NCI-H146 treated with DMSO at 0.1 percent for 48 hours (cell line): ENCODE measurements around the gene TARS3.
A peak's percentile ranks its signal among the peaks of the same experiment; 100 is the strongest.

ENCODE experiments used
- DNase-seq: peaks from one replicate; lab custom pipeline; 2025; ENCODE audit not compliant: unreplicated experiment; lab: John Stamatoyannopoulos, UW

Gene TARS3

GRCh38 chr15:101625184-101625583, 99.1 kb downstream of the TARS3 start:
- DNase-seq: no peak

GRCh38 chr15:101623367-101624304, 100.6 kb downstream of the TARS3 start:
- no peak for DNase-seq

GRCh38 chr15:101621961-101622360, 102.3 kb downstream of the TARS3 start:
- DNase-seq: no peak

GRCh38 chr15:101620671-101621070, 103.6 kb downstream of the TARS3 start:
- DNase-seq: no peak

- no peak for DNase-seq
These were observed 104.7 kb downstream of the TARS3 start for GRCh38 chr15:101619615-101619865.

- DNase-seq: no peak
These were observed 105.2 kb downstream of the TARS3 start for GRCh38 chr15:101618851-101619614.

GRCh38 chr15:101618076-101618475, 106.2 kb downstream of the TARS3 start:
- DNase-seq: no peak

GRCh38 chr15:101617390-101617965, 106.8 kb downstream of the TARS3 start:
- DNase-seq: no peak

- peak; percentile 9 for DNase-seq
These were observed 108.1 kb downstream of the TARS3 start for GRCh38 chr15:101615986-101616848.

- no peak for DNase-seq
These were observed 108.8 kb downstream of the TARS3 start for GRCh38 chr15:101615414-101615985.

GRCh38 chr15:101614761-101615160, 109.5 kb downstream of the TARS3 start:
- DNase-seq: no peak

- no peak for DNase-seq
These were observed 110.2 kb downstream of the TARS3 start for GRCh38 chr15:101614001-101614585.

GRCh38 chr15:101613130-101614000, 110.9 kb downstream of the TARS3 start:
- DNase-seq: peak; percentile 14

- no peak for DNase-seq
These were observed 111.6 kb downstream of the TARS3 start for GRCh38 chr15:101612676-101613075.

- DNase-seq: no peak
These were observed 112.5 kb downstream of the TARS3 start for GRCh38 chr15:101611580-101612299.

- no peak for DNase-seq
These were observed 113.3 kb downstream of the TARS3 start for GRCh38 chr15:101611007-101611406.

- no peak for DNase-seq
These were observed 113.7 kb downstream of the TARS3 start for GRCh38 chr15:101610611-101611000.

- no peak for DNase-seq
These were observed 114.3 kb downstream of the TARS3 start for GRCh38 chr15:101609742-101610610.
